Ascending aorta (tissue), 2 donors: ENCODE results near the gene APOBR. TPM values are rescaled to one million over a fixed set of nuclear protein-coding genes. Genes with fewer than 3 reads are reported as not detected.
"Not testable (repeated sequence)": the region's sequence is repeated elsewhere in the genome, so short reads cannot be mapped to it uniquely, and the experiment has no call there.

Experiments
- DNase-seq, 2 donors: peaks; one replicate each; pipeline ENCODE4 v3.0.0-alpha.2; 2019; ENCODE audit warnings: low spot score in 2 of 2
- H3K27ac ChIP-seq, 2 donors: fragments of 200-600 bp; sonication (generic); one replicate each; pipeline ENCODE4 v1.5.1; 2016 to 2017; ENCODE audit warnings: mild to moderate bottlenecking in 1 of 2
- H3K27me3 ChIP-seq: fragments of 200-600 bp; sonication (generic); one replicate; pipeline ENCODE4 v1.5.1; 2017
- H3K36me3 ChIP-seq, 2 donors: fragments of 200-600 bp; sonication (generic); one replicate each; pipeline ENCODE4 v1.5.1; 2016
- H3K4me1 ChIP-seq, 2 donors: fragments of 200-600 bp; sonication (generic); one replicate each; pipeline ENCODE4 v1.5.1; 2016 to 2017; ENCODE audit warnings: mild to moderate bottlenecking in 1 of 2
- H3K4me3 ChIP-seq, 2 donors: fragments of 200-600 bp; sonication (generic); one replicate each; pipeline ENCODE4 v1.5.1; 2016 to 2017; ENCODE audit warnings: mild to moderate bottlenecking in 1 of 2
- H3K9me3 ChIP-seq, 2 donors: fragments of 200-600 bp; sonication (generic); one replicate each; pipeline ENCODE4 v1.5.1; 2016
- CTCF ChIP-seq, 3 experiments: fragments of 200-600 bp in 2 of 3; fragments of 450-650 bp in 1 of 3; sonication (generic) in 2 of 3; IDR thresholded peaks; one replicate each; pipeline ENCODE4 v1.5.1; 2016 to 2019; ENCODE audit warnings: antibody characterized with exemption in 3 of 3, mild to moderate bottlenecking in 1 of 3, moderate library complexity in 1 of 3
- intact Hi-C: fragments of 100-400 bp; cut with DNase I; formaldehyde crosslinking; loops from one replicate; pipeline ENCODE4 v1.15.1; 2023
- total RNA-seq: library from RNA; depleted of rRNA; stranded (reverse); fragments of >200 nt; gene quantifications from one replicate; pipeline ENCODE4 v1.1.0, GENCODE V29; 2016

Gene APOBR
- total RNA-seq, 1 donor from 2014 or later, result 1.2 TPM

- intact Hi-C loops, result no loop called here
- H3K4me3 ChIP-seq, result no peak overlapping the region
- no peaks in the 10 kb centered on the region for H3K27me3 ChIP-seq
- no peak overlapping the region for H3K27ac ChIP-seq
- H3K36me3 ChIP-seq, result peaks cover 49 to 86% of the 10 kb centered on the region in 2 donors
- H3K9me3 ChIP-seq, result no peaks in the 10 kb centered on the region
- DNase-seq, result peak in 1 of 2 donors; percentile 48
- no peaks in the 10 kb centered on the region for H3K4me1 ChIP-seq
- no peak for TF ChIP-seq CTCF (IDR thresholded peaks at IDR 0.05)
Measured at GRCh38 chr16:28477311-28477920, 17.0 kb upstream of the APOBR start.

GRCh38 chr16:28478506-28479180, 15.8 kb upstream of the APOBR start:
- no peaks in the 10 kb centered on the region for H3K27me3 ChIP-seq
- H3K36me3 ChIP-seq, result peaks cover 55 to 94% of the 10 kb centered on the region in 2 donors
- no peak overlapping the region for H3K27ac ChIP-seq
- H3K4me1 ChIP-seq, result no peaks in the 10 kb centered on the region
- H3K4me3 ChIP-seq, result no peak overlapping the region
- H3K9me3 ChIP-seq, result no peaks in the 10 kb centered on the region
- DNase-seq, result peak in 1 of 2 donors; percentile 24
- intact Hi-C loops, result no loop called here
- TF ChIP-seq CTCF (IDR thresholded peaks at IDR 0.05), result no peak

DNA sequence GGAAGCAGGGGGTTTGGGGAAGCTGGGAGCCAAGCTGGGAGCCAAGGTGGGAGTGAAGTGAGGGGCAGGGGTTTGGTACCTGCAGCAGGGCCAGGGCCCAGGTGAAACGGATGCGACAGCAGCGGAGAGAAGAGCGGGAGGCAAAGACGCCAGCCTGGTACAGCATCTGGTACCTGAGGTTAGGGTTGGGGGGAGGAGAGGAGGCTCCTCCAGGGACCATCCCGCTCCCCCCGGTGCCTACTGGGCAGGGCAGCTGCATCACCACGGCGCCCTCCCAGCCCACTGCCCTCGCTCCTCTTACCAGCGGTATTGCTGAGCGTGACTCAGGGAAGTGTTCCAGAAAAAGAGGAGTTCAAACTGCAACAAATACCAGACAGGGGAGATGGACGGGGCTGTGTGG, 12.4 kb upstream of the APOBR start:
- Histone ChIP-seq H3K4me1 (no peaks in the 10 kb centered on the region), H3K9me3 (no peaks in the 10 kb centered on the region), H3K27ac (no peak overlapping the region), H3K27me3 (no peaks in the 10 kb centered on the region), H3K36me3 (peaks cover 48 to 87% of the 10 kb centered on the region in 2 donors), H3K4me3 (no peak overlapping the region)
- TF ChIP-seq CTCF (IDR thresholded peaks at IDR 0.05), result no peak
- intact Hi-C loops, result no loop called here
- no peak for DNase-seq

- H3K27ac ChIP-seq, H3K4me1 ChIP-seq, DNase-seq, intact Hi-C loops, H3K27me3 ChIP-seq, H3K4me3 ChIP-seq, H3K9me3 ChIP-seq: not testable (repeated sequence)
- peaks cover 48 to 83% of the 10 kb centered on the region in 2 donors for H3K36me3 ChIP-seq
Measured at GRCh38 chr16:28483361-28483760, 11.1 kb upstream of the APOBR start.

DNA sequence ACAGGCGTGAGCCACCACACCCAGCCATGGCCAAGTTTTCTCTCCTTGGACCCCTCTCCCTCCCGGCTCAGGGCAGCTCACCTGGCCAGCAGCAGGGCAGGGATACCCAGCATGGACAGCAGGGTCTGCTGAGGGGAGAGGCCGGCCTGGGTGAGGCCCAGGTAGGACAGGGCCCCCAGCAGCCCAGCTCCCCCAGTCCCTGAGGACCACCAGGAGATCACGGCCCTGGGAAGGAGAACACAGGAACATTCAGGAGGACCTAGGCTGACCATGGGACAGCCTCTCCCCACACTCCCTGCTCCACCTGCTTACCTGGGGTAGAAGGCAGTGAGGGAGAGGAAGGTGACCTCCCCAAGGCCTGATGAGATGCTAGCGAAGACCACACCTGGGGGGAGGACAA, 8.2 kb upstream of the APOBR start:
- H3K4me1 ChIP-seq, result peaks cover 2 to 4% of the 10 kb centered on the region in 2 donors
- H3K27me3 ChIP-seq, result no peaks in the 10 kb centered on the region
- no peak for TF ChIP-seq CTCF (IDR thresholded peaks at IDR 0.05)
- DNase-seq, result no peak
- no peak overlapping the region for H3K4me3 ChIP-seq
- no peak overlapping the region for H3K27ac ChIP-seq
- intact Hi-C loops, result no loop called here
- H3K36me3 ChIP-seq, result peaks cover 39 to 70% of the 10 kb centered on the region in 2 donors
- H3K9me3 ChIP-seq, result no peaks in the 10 kb centered on the region

DNA sequence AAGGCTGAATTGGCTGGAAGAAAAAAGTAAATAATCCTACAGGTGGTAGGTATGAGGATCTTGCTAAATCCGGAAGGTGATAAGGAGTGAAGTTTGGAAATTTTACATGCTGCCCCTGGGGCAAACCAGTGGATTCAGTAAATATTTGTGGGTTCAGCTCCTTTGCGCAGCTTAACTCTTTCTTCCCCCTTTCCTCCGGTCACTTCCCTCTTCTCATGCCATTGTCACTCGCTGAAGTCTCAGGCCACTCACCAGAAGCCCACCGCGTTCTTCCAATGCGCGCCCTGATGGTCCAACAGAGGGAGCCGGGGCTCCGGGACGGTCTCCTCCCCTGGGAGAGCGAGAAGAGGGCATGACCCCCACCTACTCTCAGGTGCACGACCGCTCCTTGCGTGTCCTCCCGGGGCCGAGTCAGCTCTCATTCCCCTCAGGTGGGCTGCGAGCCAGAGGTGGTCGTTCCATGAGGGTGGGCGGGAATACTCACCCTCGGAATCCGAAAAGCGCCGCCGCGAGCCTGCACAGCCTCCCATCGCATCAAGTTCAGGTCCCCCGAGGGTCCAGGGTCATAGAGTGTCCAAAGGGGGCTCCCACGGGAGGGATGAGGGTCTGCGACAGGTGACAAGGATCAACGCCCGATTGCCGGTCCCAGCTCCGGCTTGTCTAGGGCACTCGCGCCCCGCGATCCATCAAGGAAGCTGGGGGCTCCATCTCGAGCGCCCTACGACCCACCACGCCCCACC, 3.0 kb upstream of the APOBR start:
- H3K27me3 ChIP-seq, result no peaks in the 10 kb centered on the region
- H3K4me3 ChIP-seq, result peak overlapping the region; percentile 72 to 88
- H3K9me3 ChIP-seq, result no peaks in the 10 kb centered on the region
- peaks cover 2 to 4% of the 10 kb centered on the region in 2 donors for H3K4me1 ChIP-seq
- peaks cover 12 to 27% of the 10 kb centered on the region in 2 donors for H3K36me3 ChIP-seq
- peak overlapping the region; percentile 88 to 93 for H3K27ac ChIP-seq
- DNase-seq, result peak in 1 of 2 donors; percentile 72
- intact Hi-C loops, result loop anchor here (5.0 kb wide), 2 partner anchors 214 to 481 kb away; partner anchors contain the start of gene SPNS1
- peak in 1 of 3 experiments; percentile 33 for TF ChIP-seq CTCF (IDR thresholded peaks at IDR 0.05)
